ENCODE results near the gene NFE2L3. TPM values are rescaled to one million over a fixed set of nuclear protein-coding genes. Genes with fewer than 3 reads are reported as not detected.

NFE2L3 gene
- total and polyA plus RNA-seq, 9 of the 15 experiments (the other 6 are each of a cell fraction or from before 2014, with no cell fraction given), result 2.9 to 16.9 (median 12.4) TPM

- no peaks in the 10 kb centered on the region for H3K9me1 ChIP-seq (ENCODE audit: control insufficient read depth, insufficient read depth, low read length)
- H3K4me1 ChIP-seq (replicated peaks in 1 of 2; ENCODE audit: control insufficient read depth in 2 of 2, insufficient read depth in 2 of 2, low read length in 2 of 2), result peaks cover 7 to 29% of the 10 kb centered on the region in 2 experiments; a peak in 4 of 5 replicates
- peak in 2 of 4 experiments; percentile 27 to 60 for DNase-seq (ENCODE audit: extremely low read depth in 1 of 4, low spot score in 3 of 4)
- ChIA-PET CTCF (ENCODE audit: low intra/inter-chr PET ratio) (no interaction called here), POLR2A (interaction anchor here (0.5 to 4.0 kb wide), 27 partner anchors 8 to 611 kb away, joined by 3 to 80 read pairs (median 4); partner anchors contain the start of genes HNRNPA2B1 and SNX10)
- peak overlapping the region; percentile 61 for H3K27ac ChIP-seq (ENCODE audit: extremely low read depth, low read depth, low read length)
- peaks cover 52% of the 10 kb centered on the region for H3K36me3 ChIP-seq (ENCODE audit: control insufficient read depth, insufficient read depth, low read length)
- no peak for FAIRE-seq
- no peak overlapping the region for H2AFZ ChIP-seq (ENCODE audit: low read depth, low read length)
- no TSS peak for BruUV-seq (replicated peaks)
- in situ Hi-C loops (cut with MboI) (no loop called here), intact Hi-C loops (cut with micrococcal nuclease) (loop anchor here (2.0 kb wide), 1 partner anchor 35 kb away; the partner anchor contains the start of gene NFE2L3)
- H3K9me3 ChIP-seq (replicated peaks; ENCODE audit: control insufficient read depth, insufficient read depth, low read depth, low read length), result no peaks in the 10 kb centered on the region
- H3K9ac ChIP-seq (ENCODE audit: insufficient read depth in 1 of 2, low read depth in 2 of 2, low read length in 2 of 2), result no peak overlapping the region
- H4K20me1 ChIP-seq (replicated peaks; ENCODE audit: control insufficient read depth, insufficient read depth, low read length), result peaks cover 9% of the 10 kb centered on the region; the same call in 1 of the 2 replicates
- H3K27me3 ChIP-seq (ENCODE audit: control insufficient read depth in 2 of 2, insufficient read depth in 2 of 2, low read length in 2 of 2), result no peaks in the 10 kb centered on the region
- 30% methylated on average over 11 of the region's 11 CpGs for WGBS (ENCODE audit: insufficient coverage, low coverage, missing lambda C conversion rate)
- ATAC-seq, result peak; percentile 50
- no peak overlapping the region for H3K4me2 ChIP-seq (ENCODE audit: insufficient read depth, low read length)
- no peak overlapping the region for H3K4me3 ChIP-seq
- H3K79me2 ChIP-seq (ENCODE audit: control insufficient read depth, insufficient read depth, low read length), result peaks cover 15% of the 10 kb centered on the region
- TF ChIP-seq RBM14 (IDR thresholded peaks at IDR 0.05; ENCODE audit: borderline replicate concordance, insufficient read depth, low read depth, low read length), result no peak
- no peak for TF ChIP-seq POLR3A (IDR thresholded peaks at IDR 0.05; ENCODE audit: borderline replicate concordance, extremely low read depth, insufficient read depth, insufficient read length)
- TF ChIP-seq ZNF717 (CRISPR knock-in tag; IDR thresholded peaks at IDR 0.05), result 0 out of 2 replicates have a peak, but pooled peaks have one; percentile 7
- no peak for TF ChIP-seq GTF2B (IDR thresholded peaks at IDR 0.05; ENCODE audit: extremely low read depth, insufficient read length)
- TF ChIP-seq ATF7 (IDR thresholded peaks at IDR 0.05), result peak; percentile 66
- no peak; the same call in 1 of the 2 replicates for TF ChIP-seq GABPB1 (CRISPR knock-in tag; IDR thresholded peaks at IDR 0.05)
- TF ChIP-seq ZNF354B (CRISPR knock-in tag; IDR thresholded peaks at IDR 0.05), result 0 out of 2 replicates have a peak, but pooled peaks have one; percentile 35
- no peak for TF ChIP-seq GTF2E2 (tag; IDR thresholded peaks at IDR 0.05)
- no peak for TF ChIP-seq CBFA2T3 (IDR thresholded peaks at IDR 0.05)
- TF ChIP-seq NRF1 (conservative IDR thresholded peaks at IDR 0.05 in 1 of 2, IDR thresholded peaks at IDR 0.05 in 1 of 2), result 0 out of 4 replicates have a peak, but pooled peaks of 1 of the 2 experiments have one; percentile 11
- TF ChIP-seq CBX5 (IDR thresholded peaks at IDR 0.05; ENCODE audit: borderline replicate concordance, low read depth), result no peak
- TF ChIP-seq KHSRP (IDR thresholded peaks at IDR 0.05), result no peak; the same call in none of the 2 replicates
- TF ChIP-seq, protein P1, sequence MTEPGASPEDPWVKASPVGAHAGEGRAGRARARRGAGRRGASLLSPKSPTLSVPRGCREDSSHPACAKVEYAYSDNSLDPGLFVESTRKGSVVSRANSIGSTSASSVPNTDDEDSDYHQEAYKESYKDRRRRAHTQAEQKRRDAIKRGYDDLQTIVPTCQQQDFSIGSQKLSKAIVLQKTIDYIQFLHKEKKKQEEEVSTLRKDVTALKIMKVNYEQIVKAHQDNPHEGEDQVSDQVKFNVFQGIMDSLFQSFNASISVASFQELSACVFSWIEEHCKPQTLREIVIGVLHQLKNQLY (CRISPR knock-in tag; conservative IDR thresholded peaks at IDR 0.05), result peak in 1 of 2 experiments; percentile 40; a peak in 1 of 4 replicates
- TF ChIP-seq, protein P2, sequence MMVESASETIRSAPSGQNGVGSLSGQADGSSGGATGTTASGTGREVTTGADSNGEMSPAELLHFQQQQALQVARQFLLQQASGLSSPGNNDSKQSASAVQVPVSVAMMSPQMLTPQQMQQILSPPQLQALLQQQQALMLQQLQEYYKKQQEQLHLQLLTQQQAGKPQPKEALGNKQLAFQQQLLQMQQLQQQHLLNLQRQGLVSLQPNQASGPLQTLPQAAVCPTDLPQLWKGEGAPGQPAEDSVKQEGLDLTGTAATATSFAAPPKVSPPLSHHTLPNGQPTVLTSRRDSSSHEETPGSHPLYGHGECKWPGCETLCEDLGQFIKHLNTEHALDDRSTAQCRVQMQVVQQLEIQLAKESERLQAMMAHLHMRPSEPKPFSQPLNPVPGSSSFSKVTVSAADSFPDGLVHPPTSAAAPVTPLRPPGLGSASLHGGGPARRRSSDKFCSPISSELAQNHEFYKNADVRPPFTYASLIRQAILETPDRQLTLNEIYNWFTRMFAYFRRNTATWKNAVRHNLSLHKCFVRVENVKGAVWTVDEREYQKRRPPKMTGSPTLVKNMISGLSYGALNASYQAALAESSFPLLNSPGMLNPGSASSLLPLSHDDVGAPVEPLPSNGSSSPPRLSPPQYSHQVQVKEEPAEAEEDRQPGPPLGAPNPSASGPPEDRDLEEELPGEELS (CRISPR knock-in tag; IDR thresholded peaks at IDR 0.05; ENCODE audit: borderline replicate concordance), result no peak
- TF ChIP-seq ZFP30 (CRISPR knock-in tag; IDR thresholded peaks at IDR 0.05; ENCODE audit: borderline replicate concordance), result no peak
- no peak for TF ChIP-seq ZNF79 (CRISPR knock-in tag; IDR thresholded peaks at IDR 0.05; ENCODE audit: low read depth)
- no peak for TF ChIP-seq SAFB2 (IDR thresholded peaks at IDR 0.05; ENCODE audit: borderline replicate concordance, low read depth, low read length, severe bottlenecking)
- TF ChIP-seq ATF1 (CRISPR knock-in tag; IDR thresholded peaks at IDR 0.05), result no peak
- peak; percentile 54 for TF ChIP-seq ATF1 (tag; IDR thresholded peaks at IDR 0.05)
These were observed 35.6 kb downstream of the NFE2L3 start for GRCh38 chr7:26187380-26188205.
